A673 (cell line): ENCODE data around the gene DAD1. TPM values are rescaled to one million over a fixed set of nuclear protein-coding genes. Genes with fewer than 3 reads are reported as not detected.
A peak's percentile ranks its signal among the peaks of the same experiment; 100 is the strongest.
"Not testable (repeated sequence)": the region's sequence is repeated elsewhere in the genome, so short reads cannot be mapped to it uniquely, and the experiment has no call there.

ENCODE experiments used
- BruUV-seq: library from RNA; stranded (reverse); fragments of 400-500 nt; replicated peaks from 2 replicates; lab custom pipeline; 2021; lab: Mats Ljungman, UMichigan
- CTCF ChIA-PET: fragments of 300-600 bp; sonication (Branson Sonifier 250); formaldehyde crosslinking; loops from one replicate; lab custom pipeline; 2022; ENCODE audit warnings: antibody characterized with exemption; lab: Charles Lee
- POLR2A ChIA-PET: fragments of 300-600 bp; sonication (Branson Sonifier 250); formaldehyde crosslinking; loops from one replicate; lab custom pipeline; 2022; ENCODE audit warnings: antibody characterized with exemption; ENCODE audit not compliant: low non-redundant PET; lab: Charles Lee
- DNase-seq: peaks from one replicate; pipeline ENCODE4 v3.0.0-alpha.2; 2015; ENCODE audit warnings: low spot score
- H3K27ac ChIP-seq: fragments of 200-600 bp; sonication (generic); 2 replicates; pipeline ENCODE4 v1.5.1; 2016; ENCODE audit warnings: mixed run types, low read depth, mild to moderate bottlenecking, mixed read lengths, antibody characterized with exemption, low read length; ENCODE audit not compliant: poor library complexity, severe bottlenecking
- H3K27me3 ChIP-seq: fragments of 200-600 bp; sonication (generic); replicated peaks from 2 replicates; pipeline ENCODE4 v1.6.1; 2017; ENCODE audit warnings: mixed run types, low read depth, mild to moderate bottlenecking, mixed read lengths, antibody characterized with exemption, low read length; ENCODE audit not compliant: insufficient read depth, poor library complexity
- H3K36me3 ChIP-seq: fragments of 200-600 bp; sonication (generic); 2 replicates; pipeline ENCODE4 v1.6.1; 2016; ENCODE audit warnings: mixed run types, mild to moderate bottlenecking, mixed read lengths, antibody characterized with exemption, low read length; ENCODE audit not compliant: insufficient read depth, poor library complexity, severe bottlenecking
- H3K4me1 ChIP-seq: fragments of 200-600 bp; sonication (generic); 2 replicates; pipeline ENCODE4 v1.6.1; 2017; ENCODE audit warnings: mixed run types, mild to moderate bottlenecking, mixed read lengths, antibody characterized with exemption, low read length; ENCODE audit not compliant: insufficient read depth, poor library complexity, severe bottlenecking
- H3K4me3 ChIP-seq: fragments of 200-600 bp; sonication (generic); 2 replicates; pipeline ENCODE4 v1.5.1; 2016; ENCODE audit warnings: low read depth, mixed run types, mild to moderate bottlenecking, mixed read lengths, low read length; ENCODE audit not compliant: poor library complexity, severe bottlenecking
- H3K9me3 ChIP-seq: fragments of 200-600 bp; sonication (generic); 2 replicates; pipeline ENCODE4 v1.6.1; 2016; ENCODE audit warnings: mixed run types, low read depth, mild to moderate bottlenecking, mixed read lengths, antibody characterized with exemption, low read length; ENCODE audit not compliant: poor library complexity, severe bottlenecking
- CTCF ChIP-seq: fragments of 300-800, 200-600 bp; sonication (generic); conservative IDR thresholded peaks from 2 replicates; pipeline ENCODE4 v1.5.1; 2017; ENCODE audit warnings: low read depth, mild to moderate bottlenecking, antibody characterized with exemption, low read length, moderate library complexity, mixed read lengths
- EZH2 ChIP-seq: fragments of 200-600 bp; sonication (generic); IDR thresholded peaks from 2 replicates; pipeline ENCODE4 v1.6.1; 2017; ENCODE audit warnings: borderline replicate concordance, low read depth, mild to moderate bottlenecking, mixed read lengths, antibody characterized with exemption, low read length; ENCODE audit not compliant: poor library complexity, severe bottlenecking
- intact Hi-C: fragments of 100-400 bp; cut with micrococcal nuclease; formaldehyde crosslinking; loops from one replicate; pipeline ENCODE4 v1.10.0; 2022; ENCODE audit not compliant: unreplicated experiment
- total RNA-seq: library from RNA; stranded (reverse); gene quantifications from 2 replicates; pipeline ENCODE4 v1.2.3, GENCODE V29; 2021

The DAD1 gene
- total RNA-seq, 1 experiment from 2014 or later, result 261 TPM

DNA sequence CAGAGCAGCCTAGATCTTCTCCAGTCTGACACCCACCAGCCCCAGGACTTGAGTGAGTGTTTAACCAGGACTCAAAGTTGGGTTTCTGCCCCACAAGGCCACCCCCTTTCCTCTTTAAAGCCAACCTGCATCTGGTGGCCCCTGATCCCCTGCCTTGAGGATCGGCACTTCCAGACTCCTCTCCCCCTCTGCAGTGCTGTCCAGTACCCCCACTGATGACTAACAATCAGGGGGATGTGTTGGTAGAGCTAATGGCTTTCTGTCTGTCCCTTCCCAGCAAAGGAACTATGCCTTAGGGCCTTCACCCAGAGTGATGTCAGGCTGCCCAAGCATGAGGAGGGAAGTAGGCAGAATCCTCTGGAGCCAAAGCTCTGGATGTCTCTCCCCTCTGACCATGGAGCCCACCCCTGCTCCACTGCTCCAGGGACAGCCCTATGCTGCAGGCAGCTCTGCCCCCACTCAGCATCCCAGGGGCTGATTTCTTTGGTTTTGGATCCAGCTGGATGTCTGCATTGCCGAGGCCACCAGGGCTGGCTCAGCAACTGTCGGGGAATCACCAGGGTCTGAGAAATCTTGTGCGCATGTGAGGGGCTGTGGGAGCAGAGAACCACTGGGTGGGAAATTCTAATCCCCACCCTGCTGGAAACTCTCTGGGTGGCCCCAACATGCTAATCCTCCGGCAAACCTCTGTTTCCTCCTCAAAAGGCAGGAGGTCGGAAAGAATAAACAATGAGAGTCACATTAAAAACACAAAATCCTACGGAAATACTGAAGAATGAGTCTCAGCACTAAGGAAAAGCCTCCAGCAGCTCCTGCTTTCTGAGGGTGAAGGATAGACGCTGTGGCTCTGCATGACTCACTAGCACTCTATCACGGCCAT, 42.9 kb downstream of the DAD1 start:
- ChIA-PET POLR2A (interaction anchor here (0.6 kb wide), 1 partner anchor 36 kb away, joined by 3 read pairs; no protein-coding TSS in a partner anchor), CTCF (interaction anchor here (1.0 kb wide), 1 partner anchor 68 kb away, joined by 3 read pairs; no protein-coding TSS in a partner anchor)
- Histone ChIP-seq H3K9me3 (no peaks in the 10 kb centered on the region), H3K4me3 (no peak overlapping the region), H3K36me3 (no peaks in the 10 kb centered on the region), H3K27ac (peak overlapping the region; percentile 82), H3K27me3 (no peaks in the 10 kb centered on the region), H3K4me1 (peaks cover 94% of the 10 kb centered on the region)
- peak; percentile 96 for DNase-seq
- no TSS peak for BruUV-seq
- intact Hi-C loops, result loop anchor here (2.0 to 5.0 kb wide), 3 partner anchors 39 to 129 kb away; no protein-coding TSS in a partner anchor
- TF ChIP-seq CTCF (no peak), EZH2 (no peak)

DNA sequence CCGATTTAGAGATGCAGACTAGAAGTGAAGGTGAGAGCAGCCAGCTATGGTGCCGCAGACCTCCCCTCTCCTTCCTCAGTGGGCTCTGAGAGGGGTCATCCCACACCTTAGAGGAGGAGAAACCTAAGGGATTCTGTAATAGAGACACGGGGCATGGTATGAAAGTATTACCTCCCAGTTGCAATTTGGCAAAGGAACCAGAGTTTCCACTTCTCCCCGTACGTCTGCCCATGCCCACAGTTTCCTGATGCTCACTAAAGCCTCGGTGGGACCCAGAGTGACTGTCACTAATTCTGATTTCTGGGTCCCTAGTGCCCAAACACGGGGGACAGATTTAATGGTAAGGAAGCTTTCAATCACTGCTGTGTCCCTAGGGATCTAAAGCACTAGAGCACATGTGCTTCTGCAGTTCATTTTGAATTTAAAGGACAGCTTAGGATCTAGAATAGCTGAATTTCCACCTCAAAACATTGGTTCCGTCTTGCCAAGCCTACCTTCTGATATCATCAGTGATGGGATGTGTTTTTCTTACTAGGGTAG, 44.1 kb downstream of the DAD1 start:
- H3K4me3 ChIP-seq, result no peak overlapping the region
- H3K4me1 ChIP-seq, result peaks cover 94% of the 10 kb centered on the region
- DNase-seq, result peak; percentile 67
- no TSS peak for BruUV-seq
- ChIA-PET POLR2A (no interaction called here), CTCF (no interaction called here)
- H3K27me3 ChIP-seq, result no peaks in the 10 kb centered on the region
- TF ChIP-seq EZH2 (no peak), CTCF (no peak)
- H3K27ac ChIP-seq, result peak overlapping the region; percentile 82
- no peaks in the 10 kb centered on the region for H3K9me3 ChIP-seq
- intact Hi-C loops, result loop anchor here (5.0 kb wide), 2 partner anchors 38 to 128 kb away; no protein-coding TSS in a partner anchor
- H3K36me3 ChIP-seq, result no peaks in the 10 kb centered on the region

GRCh38 chr14:22544406-22544805, 44.6 kb downstream of the DAD1 start:
- no peak for TF ChIP-seq EZH2
- TF ChIP-seq CTCF, result no peak
- no peaks in the 10 kb centered on the region for H3K36me3 ChIP-seq
- peaks cover 94% of the 10 kb centered on the region for H3K4me1 ChIP-seq
- no peak for DNase-seq
- no peaks in the 10 kb centered on the region for H3K9me3 ChIP-seq
- CTCF ChIA-PET, result no interaction called here
- intact Hi-C loops, result no loop called here
- H3K4me3 ChIP-seq, result no peak overlapping the region
- BruUV-seq, result no TSS peak
- peak overlapping the region; percentile 82 for H3K27ac ChIP-seq
- POLR2A ChIA-PET, result no interaction called here
- no peaks in the 10 kb centered on the region for H3K27me3 ChIP-seq

- POLR2A ChIA-PET, H3K4me3 ChIP-seq, BruUV-seq, H3K27me3 ChIP-seq, CTCF ChIA-PET, intact Hi-C loops, H3K36me3 ChIP-seq, DNase-seq, H3K9me3 ChIP-seq, H3K27ac ChIP-seq: not testable (repeated sequence)
- H3K4me1 ChIP-seq, result peaks cover 94% of the 10 kb centered on the region
These were observed 45.3 kb downstream of the DAD1 start for GRCh38 chr14:22543570-22544357.
